B cell (primary cell): ENCODE measurements around the gene ELK3. TPM values are rescaled to one million over a fixed set of nuclear protein-coding genes. Genes with fewer than 3 reads are reported as not detected.

Source experiments
- ATAC-seq: fragments of 200-7000 bp; cut with Tn5 transposase; one replicate; pipeline ENCODE4 v1.10.0; 2021; ENCODE audit warnings: low read depth, mild to moderate bottlenecking, moderate number of reproducible peaks, moderate library complexity
- CTCF ChIA-PET: fragments of 350-600 bp; sonication (Branson Sonifier 250); formaldehyde crosslinking; loops from one replicate; lab custom pipeline; 2021; ENCODE audit warnings: antibody characterized with exemption, inconsistent platforms; lab: Charles Lee
- POLR2A ChIA-PET: fragments of 350-600 bp; sonication (Branson Sonifier 250); formaldehyde crosslinking; loops from one replicate; lab custom pipeline; 2021; ENCODE audit warnings: antibody characterized with exemption; lab: Charles Lee
- DNase-seq: peaks from one replicate; pipeline ENCODE4 v3.0.0; 2013
- H2AFZ ChIP-seq: 2 replicates; pipeline ENCODE4 v1.6.1; 2012; ENCODE audit warnings: mild to moderate bottlenecking, low read depth, low read length; ENCODE audit not compliant: insufficient read depth, poor library complexity, severe bottlenecking
- H3K27ac ChIP-seq, 2 donors: 1 replicate in 1 of 2; 2 replicates in 1 of 2; pipeline ENCODE4 v1.5.1; 2012 to 2013; ENCODE audit warnings: low read length in 2 of 2, mild to moderate bottlenecking in 2 of 2, moderate library complexity in 1 of 2
- H3K27me3 ChIP-seq, 4 experiments: fragments of 200-600 bp in 1 of 4; sonication (generic) in 1 of 4; replicated peaks in 1 of 4; 1 replicate in 2 of 4; 2 replicates in 2 of 4; pipeline versions ENCODE4 v1.6.1 to v1.7.0; 2013 to 2016; ENCODE audit warnings: low read length in 3 of 4, mild to moderate bottlenecking in 2 of 4, mixed read lengths in 1 of 4, moderate library complexity in 1 of 4; ENCODE audit not compliant: insufficient read depth in 4 of 4, control insufficient read depth in 3 of 4; ENCODE audit errors: control extremely low read depth in 1 of 4
- H3K36me3 ChIP-seq, 2 experiments: replicated peaks in 1 of 2; 1 replicate in 1 of 2; 2 replicates in 1 of 2; pipeline versions ENCODE4 v1.6.1 to v1.7.1; 2013; ENCODE audit warnings: low read length in 1 of 2; ENCODE audit not compliant: insufficient read depth in 2 of 2, control insufficient read depth in 1 of 2; ENCODE audit errors: control extremely low read depth in 1 of 2, extremely low read depth in 1 of 2
- H3K4me1 ChIP-seq, 2 donors: fragments of 200-600 bp in 1 of 2; sonication (generic) in 1 of 2; 1 replicate in 1 of 2; 2 replicates in 1 of 2; pipeline versions ENCODE4 v1.5.1 to v1.6.1; 2013 to 2017; ENCODE audit warnings: low read length in 2 of 2; ENCODE audit not compliant: control insufficient read depth in 2 of 2, insufficient read depth in 2 of 2
- H3K4me2 ChIP-seq: replicated peaks from 2 replicates; pipeline ENCODE3; 2012; ENCODE audit warnings: mild to moderate bottlenecking, low read depth, low read length; ENCODE audit not compliant: poor library complexity, severe bottlenecking
- H3K4me3 ChIP-seq, 5 experiments: fragments of 200-600 bp in 1 of 5; sonication (generic) in 1 of 5; 1 replicate in 3 of 5; 2 replicates in 2 of 5; pipeline versions ENCODE4 v1.5.1 to v1.7.0; 2011 to 2016; ENCODE audit warnings: low read length in 4 of 5, mild to moderate bottlenecking in 4 of 5, low read depth in 2 of 5, control low read depth in 1 of 5, moderate library complexity in 1 of 5; ENCODE audit not compliant: insufficient read depth in 1 of 5; ENCODE audit errors: control extremely low read depth in 1 of 5, extremely low read depth in 1 of 5
- H3K79me2 ChIP-seq: fragments of 200-600 bp; sonication (generic); one replicate; pipeline ENCODE4 v1.6.0; 2016; ENCODE audit warnings: low read length; ENCODE audit not compliant: control insufficient read depth, insufficient read depth
- H3K9ac ChIP-seq: fragments of 200-600 bp; sonication (generic); 2 replicates; pipeline ENCODE4 v1.6.1; 2017; ENCODE audit warnings: mild to moderate bottlenecking, low read length, moderate library complexity
- H3K9me3 ChIP-seq, 3 donors: one replicate each; pipeline versions ENCODE4 v1.6.1 to v1.7.1; 2013; ENCODE audit warnings: low read length in 2 of 3; ENCODE audit not compliant: control insufficient read depth in 2 of 3, insufficient read depth in 1 of 3; ENCODE audit errors: control extremely low read depth in 1 of 3
- H4K20me1 ChIP-seq: 2 replicates; pipeline ENCODE4 v1.6.0; 2012; ENCODE audit warnings: mild to moderate bottlenecking, low read length; ENCODE audit not compliant: insufficient read depth, control insufficient read depth, poor library complexity, severe bottlenecking
- H3K27ac Mint-ChIP-seq: one replicate; pipeline ENCODE4 v1.8.0; 2021; ENCODE audit warnings: mixed read lengths
- H3K27me3 Mint-ChIP-seq: one replicate; pipeline ENCODE4 v1.8.0; 2021; ENCODE audit warnings: mixed read lengths
- H3K4me1 Mint-ChIP-seq: one replicate; pipeline ENCODE4 v1.8.0; 2021; ENCODE audit warnings: mixed read lengths
- H3K4me3 Mint-ChIP-seq: one replicate; pipeline ENCODE4 v1.8.0; 2021; ENCODE audit warnings: mixed read lengths
- H3K9me3 Mint-ChIP-seq: one replicate; pipeline ENCODE4 v1.8.0; 2022; ENCODE audit warnings: mixed read lengths; ENCODE audit not compliant: insufficient read depth
- EZH2 ChIP-seq: IDR thresholded peaks from 2 replicates; pipeline ENCODE4 v1.6.1; 2012; ENCODE audit warnings: borderline replicate concordance, low read depth, mild to moderate bottlenecking, moderate library complexity, low read length; ENCODE audit not compliant: insufficient read depth, poor library complexity, severe bottlenecking
- WGBS: methylation state at CpG from one replicate; pipeline ENCODE4 v1.1.5; 2013; ENCODE audit warnings: missing lambda C conversion rate; ENCODE audit not compliant: insufficient coverage; 5-methylcytosine and 5-hydroxymethylcytosine counted together
- intact Hi-C: fragments of 100-400 bp; cut with micrococcal nuclease; formaldehyde crosslinking; loops from one replicate; pipeline ENCODE4 v1.10.0; 2022
- polyA plus RNA-seq: library from polyadenylated mRNA; depleted of rRNA; stranded (reverse); fragments of >200 nt; gene quantifications from 2 replicates; pipeline ENCODE4 v1.2.3, GENCODE V29; 2012
- total RNA-seq, 2 donors: library from RNA; stranded (reverse); fragments of 120-200 nt in 1 of 2; gene quantifications; 1 replicate in 1 of 2; 2 replicates in 1 of 2; pipeline versions ENCODE4 v1.2.3 to v1.2.4, GENCODE V29; 2013 to 2022
- TF ChIP-seq, protein P1 (sequence below): fragments of 200-600 bp; IDR thresholded peaks from one replicate; pipeline ENCODE4 v1.8.0; 2022; ENCODE audit warnings: antibody characterized with exemption, mild to moderate bottlenecking

Gene ELK3
- total and polyA plus RNA-seq, 2 donors (not counting 1 experiment from before 2014, with no cell fraction given), result 10.5 to 87.1 TPM

DNA sequence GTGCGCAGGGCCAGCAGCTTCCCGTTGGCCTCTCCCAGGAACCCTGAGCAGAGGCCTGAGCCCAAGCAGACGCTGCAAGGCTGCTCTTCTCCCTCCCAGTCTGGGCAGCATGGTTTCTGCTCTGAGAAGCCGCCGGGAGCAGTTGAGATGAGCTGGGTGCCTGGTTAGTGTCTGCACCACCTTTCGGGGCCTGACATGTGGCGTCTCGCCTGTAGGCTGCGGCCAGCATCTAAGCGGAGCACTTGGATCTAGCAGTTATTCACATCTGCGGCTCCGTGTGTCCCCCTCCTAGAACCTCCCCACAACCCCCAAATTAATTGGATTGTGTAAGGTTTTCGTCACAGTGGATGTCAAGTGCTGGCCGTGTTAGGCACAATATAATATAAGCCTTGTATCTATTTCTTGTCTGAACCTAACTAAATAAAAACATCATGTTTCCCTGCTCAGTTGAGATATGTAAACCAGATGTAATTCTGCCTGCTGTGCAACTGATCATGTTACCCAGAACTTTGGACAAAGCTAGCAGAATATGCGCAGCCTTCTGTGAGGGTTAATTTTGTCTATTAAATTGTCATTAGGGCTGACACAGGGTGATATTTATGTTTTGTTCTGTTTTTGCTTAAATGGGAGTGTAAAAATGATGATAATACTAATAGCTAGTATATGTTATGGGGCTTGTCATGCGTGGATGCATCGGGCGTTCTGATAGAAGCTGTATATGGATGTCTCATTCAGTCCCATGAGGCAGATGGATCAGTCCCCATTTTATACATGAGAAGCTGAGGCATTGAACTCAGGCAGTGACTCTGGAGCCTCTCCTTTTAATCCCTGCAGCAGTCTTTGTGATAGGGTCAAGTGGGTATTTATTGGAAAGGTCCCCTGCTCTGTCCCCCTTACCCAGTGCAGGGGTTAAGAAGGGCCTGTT lies 45.8 kb downstream of the ELK3 start:
- no peak overlapping the region for H3K4me2 ChIP-seq
- peaks cover 0 to 6% of the 10 kb centered on the region in 2 donors for H3K4me1 ChIP-seq
- no peak overlapping the region for H3K27ac ChIP-seq
- POLR2A ChIA-PET, result no interaction called here
- no peaks in the 10 kb centered on the region for H3K9me3 Mint-ChIP-seq
- H3K4me3 Mint-ChIP-seq, result no peak overlapping the region
- H2AFZ ChIP-seq, result no peak overlapping the region
- ATAC-seq (no peak), DNase-seq (no peak)
- H3K9ac ChIP-seq, result no peak overlapping the region
- H3K36me3 ChIP-seq, result peaks cover 0 to 49% of the 10 kb centered on the region in 2 experiments
- intact Hi-C loops, result no loop called here
- peaks cover 40% of the 10 kb centered on the region for H3K4me1 Mint-ChIP-seq
- H3K9me3 ChIP-seq, result peaks cover 0 to 5% (median 0%) of the 10 kb centered on the region in 3 donors
- no peak overlapping the region for H3K27ac Mint-ChIP-seq
- WGBS, result 96% methylated on average over 6 of the region's 18 CpGs
- no peaks in the 10 kb centered on the region for H3K27me3 ChIP-seq
- H3K4me3 ChIP-seq, result no peak overlapping the region
- no peak for TF ChIP-seq EZH2
- TF ChIP-seq, protein P1, sequence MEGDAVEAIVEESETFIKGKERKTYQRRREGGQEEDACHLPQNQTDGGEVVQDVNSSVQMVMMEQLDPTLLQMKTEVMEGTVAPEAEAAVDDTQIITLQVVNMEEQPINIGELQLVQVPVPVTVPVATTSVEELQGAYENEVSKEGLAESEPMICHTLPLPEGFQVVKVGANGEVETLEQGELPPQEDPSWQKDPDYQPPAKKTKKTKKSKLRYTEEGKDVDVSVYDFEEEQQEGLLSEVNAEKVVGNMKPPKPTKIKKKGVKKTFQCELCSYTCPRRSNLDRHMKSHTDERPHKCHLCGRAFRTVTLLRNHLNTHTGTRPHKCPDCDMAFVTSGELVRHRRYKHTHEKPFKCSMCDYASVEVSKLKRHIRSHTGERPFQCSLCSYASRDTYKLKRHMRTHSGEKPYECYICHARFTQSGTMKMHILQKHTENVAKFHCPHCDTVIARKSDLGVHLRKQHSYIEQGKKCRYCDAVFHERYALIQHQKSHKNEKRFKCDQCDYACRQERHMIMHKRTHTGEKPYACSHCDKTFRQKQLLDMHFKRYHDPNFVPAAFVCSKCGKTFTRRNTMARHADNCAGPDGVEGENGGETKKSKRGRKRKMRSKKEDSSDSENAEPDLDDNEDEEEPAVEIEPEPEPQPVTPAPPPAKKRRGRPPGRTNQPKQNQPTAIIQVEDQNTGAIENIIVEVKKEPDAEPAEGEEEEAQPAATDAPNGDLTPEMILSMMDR, result no peak
- peaks cover 93% of the 10 kb centered on the region for H3K79me2 ChIP-seq
- CTCF ChIA-PET, result interaction anchor here (1.2 kb wide), 1 partner anchor 160 kb away, joined by 3 read pairs; the partner anchor contains the start of gene CDK17
- H4K20me1 ChIP-seq, result peaks cover 63% of the 10 kb centered on the region
- no peaks in the 10 kb centered on the region for H3K27me3 Mint-ChIP-seq

DNA sequence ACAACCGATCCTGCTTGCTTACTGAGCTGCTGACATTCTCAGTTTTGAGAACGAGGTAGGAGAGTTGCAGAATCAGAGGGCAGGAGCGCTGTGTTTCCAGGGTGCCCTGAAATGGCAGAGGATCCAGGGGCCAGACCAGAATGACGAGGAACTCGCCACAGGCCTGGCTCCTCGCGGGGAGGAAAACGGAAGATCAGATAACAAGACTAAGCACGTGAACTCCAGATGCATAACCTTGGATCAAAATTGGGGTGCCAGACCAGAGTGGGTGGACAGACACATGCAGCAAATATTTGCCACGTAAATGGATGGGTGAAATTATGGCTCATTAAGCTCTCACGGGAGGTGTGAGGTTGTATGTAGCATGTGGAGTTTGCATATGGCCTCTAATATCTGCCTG lies 46.5 kb downstream of the ELK3 start:
- no peak for ATAC-seq
- Histone ChIP-seq H3K27me3 (no peaks in the 10 kb centered on the region), H4K20me1 (peaks cover 63% of the 10 kb centered on the region), H3K9ac (no peak overlapping the region), H3K36me3 (peaks cover 0 to 49% of the 10 kb centered on the region in 2 experiments), H3K4me1 (peaks cover 0 to 6% of the 10 kb centered on the region in 2 donors), H3K79me2 (peaks cover 94% of the 10 kb centered on the region), H3K4me3 (no peak overlapping the region), H3K27ac (no peak overlapping the region), H3K4me2 (no peak overlapping the region), H3K9me3 (peaks cover 0 to 5% (median 0%) of the 10 kb centered on the region in 3 donors), H2AFZ (no peak overlapping the region)
- peaks cover 41% of the 10 kb centered on the region for H3K4me1 Mint-ChIP-seq
- no peaks in the 10 kb centered on the region for H3K9me3 Mint-ChIP-seq
- POLR2A ChIA-PET, result no interaction called here
- 80% methylated on average over 10 of the region's 11 CpGs for WGBS
- no peaks in the 10 kb centered on the region for H3K27me3 Mint-ChIP-seq
- CTCF ChIA-PET, result no interaction called here
- DNase-seq, result no peak
- intact Hi-C loops, result no loop called here
- no peak overlapping the region for H3K4me3 Mint-ChIP-seq
- TF ChIP-seq, protein P1, result no peak
- TF ChIP-seq EZH2, result no peak
- no peak overlapping the region for H3K27ac Mint-ChIP-seq
